Caco-2 (cell line): ENCODE data around the gene POLR2H. TPM values are rescaled to one million over a fixed set of nuclear protein-coding genes. Genes with fewer than 3 reads are reported as not detected.

Experiments used
- BruUV-seq: library from RNA; stranded (reverse); fragments of 400-500 nt; replicated peaks from 2 replicates; lab custom pipeline; 2021; lab: Mats Ljungman, UMichigan
- CTCF ChIA-PET: fragments of 300-600 bp; sonication (Branson Sonifier 250); formaldehyde crosslinking; loops from one replicate; lab custom pipeline; 2022; ENCODE audit warnings: antibody characterized with exemption; lab: Charles Lee
- POLR2A ChIA-PET: fragments of 300-600 bp; sonication (Branson Sonifier 250); formaldehyde crosslinking; loops from one replicate; lab custom pipeline; 2022; ENCODE audit warnings: antibody characterized with exemption; lab: Charles Lee
- DNase-seq, 2 experiments: peaks; one replicate each; pipeline versions ENCODE4 v3.0.0 to v3.0.0-alpha.2; 2020 to 2022
- H3K27me3 ChIP-seq: replicated peaks from 2 replicates; pipeline ENCODE4 v1.6.0; 2011; ENCODE audit warnings: low read length; ENCODE audit not compliant: control insufficient read depth, insufficient read depth
- H3K36me3 ChIP-seq: 2 replicates; pipeline ENCODE4 v1.5.1; 2011; ENCODE audit warnings: low read length; ENCODE audit not compliant: control insufficient read depth, insufficient read depth
- H3K4me1 ChIP-seq: fragments of 250-450 bp; sonication (Bioruptor Pico); 2 replicates; pipeline ENCODE4 v1.5.1; 2020; ENCODE audit warnings: mild to moderate bottlenecking
- H3K4me3 ChIP-seq: 2 replicates; pipeline ENCODE4 v1.5.1; 2011; ENCODE audit warnings: low read depth, mild to moderate bottlenecking, control low read depth, low read length
- H3K9me3 ChIP-seq: fragments of 250-450 bp; sonication (Bioruptor Pico); 2 replicates; pipeline ENCODE4 v1.5.1; 2020; ENCODE audit warnings: mild to moderate bottlenecking, moderate library complexity
- H3K27ac Mint-ChIP-seq: one replicate; pipeline ENCODE4 v1.8.0; 2022; ENCODE audit warnings: mixed read lengths; ENCODE audit not compliant: unreplicated experiment
- H3K27me3 Mint-ChIP-seq: one replicate; pipeline ENCODE4 v1.8.0; 2022; ENCODE audit warnings: mixed read lengths; ENCODE audit not compliant: insufficient read depth, unreplicated experiment
- H3K36me3 Mint-ChIP-seq: one replicate; pipeline ENCODE4 v1.8.0; 2022; ENCODE audit warnings: mild to moderate bottlenecking, mixed read lengths; ENCODE audit not compliant: insufficient read depth, unreplicated experiment
- H3K4me1 Mint-ChIP-seq: one replicate; pipeline ENCODE4 v1.8.0; 2022; ENCODE audit warnings: low read depth, mixed read lengths; ENCODE audit not compliant: unreplicated experiment
- H3K4me3 Mint-ChIP-seq: one replicate; pipeline ENCODE4 v1.8.0; 2022; ENCODE audit warnings: mild to moderate bottlenecking, moderate library complexity, mixed read lengths; ENCODE audit not compliant: unreplicated experiment
- H3K9me3 Mint-ChIP-seq: one replicate; pipeline ENCODE4 v1.8.0; 2022; ENCODE audit warnings: mixed read lengths; ENCODE audit not compliant: unreplicated experiment
- intact Hi-C: fragments of 100-400 bp; cut with micrococcal nuclease; formaldehyde crosslinking; loops from one replicate; pipeline ENCODE4 v1.10.0; 2022; ENCODE audit not compliant: unreplicated experiment
- total RNA-seq: library from RNA; stranded (reverse); gene quantifications from 2 replicates; pipeline ENCODE4 v1.2.3, GENCODE V29; 2022
- TF ChIP-seq, protein P1 (sequence below), 2 experiments: fragments of 200-600 bp in 1 of 2; IDR thresholded peaks; 1 replicate in 1 of 2; 2 replicates in 1 of 2; pipeline versions ENCODE4 v1.5.1 to v1.8.0; 2011 to 2022; ENCODE audit warnings: antibody characterized with exemption in 1 of 2, control low read depth in 1 of 2, inconsistent platforms in 1 of 2, low read depth in 1 of 2, low read length in 1 of 2, mild to moderate bottlenecking in 1 of 2, moderate library complexity in 1 of 2; ENCODE audit not compliant: insufficient read depth in 1 of 2, severe bottlenecking in 1 of 2, unreplicated experiment in 1 of 2

Gene POLR2H
- total RNA-seq, 1 experiment from 2014 or later = 101 TPM

GRCh38 chr3:184333190-184333589 lies 28.3 kb upstream of the POLR2H start:
- ChIA-PET CTCF (no interaction called here), POLR2A (no interaction called here)
- Mint-ChIP-seq H3K36me3 (peaks cover 98% of the 10 kb centered on the region), H3K27ac (peak overlapping the region; percentile 22), H3K4me3 (no peak overlapping the region), H3K27me3 (no peaks in the 10 kb centered on the region), H3K9me3 (no peaks in the 10 kb centered on the region), H3K4me1 (no peaks in the 10 kb centered on the region)
- no peak overlapping the region for H3K4me3 ChIP-seq
- no peak for DNase-seq
- no peaks in the 10 kb centered on the region for H3K27me3 ChIP-seq
- intact Hi-C loops = no loop called here
- TF ChIP-seq, protein P1, sequence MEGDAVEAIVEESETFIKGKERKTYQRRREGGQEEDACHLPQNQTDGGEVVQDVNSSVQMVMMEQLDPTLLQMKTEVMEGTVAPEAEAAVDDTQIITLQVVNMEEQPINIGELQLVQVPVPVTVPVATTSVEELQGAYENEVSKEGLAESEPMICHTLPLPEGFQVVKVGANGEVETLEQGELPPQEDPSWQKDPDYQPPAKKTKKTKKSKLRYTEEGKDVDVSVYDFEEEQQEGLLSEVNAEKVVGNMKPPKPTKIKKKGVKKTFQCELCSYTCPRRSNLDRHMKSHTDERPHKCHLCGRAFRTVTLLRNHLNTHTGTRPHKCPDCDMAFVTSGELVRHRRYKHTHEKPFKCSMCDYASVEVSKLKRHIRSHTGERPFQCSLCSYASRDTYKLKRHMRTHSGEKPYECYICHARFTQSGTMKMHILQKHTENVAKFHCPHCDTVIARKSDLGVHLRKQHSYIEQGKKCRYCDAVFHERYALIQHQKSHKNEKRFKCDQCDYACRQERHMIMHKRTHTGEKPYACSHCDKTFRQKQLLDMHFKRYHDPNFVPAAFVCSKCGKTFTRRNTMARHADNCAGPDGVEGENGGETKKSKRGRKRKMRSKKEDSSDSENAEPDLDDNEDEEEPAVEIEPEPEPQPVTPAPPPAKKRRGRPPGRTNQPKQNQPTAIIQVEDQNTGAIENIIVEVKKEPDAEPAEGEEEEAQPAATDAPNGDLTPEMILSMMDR (IDR thresholded peaks at IDR 0.05; ENCODE audit: insufficient read depth in 1 of 2, low read depth in 1 of 2, low read length in 1 of 2, severe bottlenecking in 1 of 2, unreplicated experiment in 1 of 2) = no peak
- H3K9me3 ChIP-seq = no peaks in the 10 kb centered on the region
- H3K36me3 ChIP-seq = peaks cover 9% of the 10 kb centered on the region
- BruUV-seq = TSS peak; percentile 3
- H3K4me1 ChIP-seq = no peaks in the 10 kb centered on the region

DNA sequence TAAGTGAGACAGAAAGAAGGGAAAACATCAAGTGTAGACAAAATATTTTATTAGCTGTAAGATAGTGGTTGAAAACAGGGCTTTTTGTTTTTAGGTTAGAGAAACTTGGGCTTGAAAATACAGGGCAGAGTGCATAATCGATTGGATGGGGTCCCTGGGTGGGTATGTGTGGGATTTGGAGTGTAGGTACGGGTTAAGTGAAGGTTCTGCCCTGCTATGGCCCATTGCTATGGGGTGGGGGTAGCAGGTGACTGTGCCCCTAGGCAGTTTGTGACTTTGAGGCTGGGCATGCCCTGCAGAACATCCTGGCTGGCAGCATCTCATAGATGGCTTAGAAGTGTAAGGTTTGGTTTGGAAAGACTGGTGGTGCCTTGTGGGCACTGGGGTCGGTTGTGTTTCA lies 27.8 kb upstream of the POLR2H start:
- Mint-ChIP-seq H3K36me3 (peaks cover 96% of the 10 kb centered on the region), H3K9me3 (no peaks in the 10 kb centered on the region), H3K27me3 (no peaks in the 10 kb centered on the region), H3K4me3 (no peak overlapping the region), H3K27ac (peak overlapping the region; percentile 22), H3K4me1 (no peaks in the 10 kb centered on the region)
- Histone ChIP-seq H3K9me3 (no peaks in the 10 kb centered on the region), H3K4me3 (no peak overlapping the region), H3K36me3 (peaks cover 6% of the 10 kb centered on the region), H3K27me3 (no peaks in the 10 kb centered on the region), H3K4me1 (no peaks in the 10 kb centered on the region)
- intact Hi-C loops = no loop called here
- ChIA-PET POLR2A (no interaction called here), CTCF (no interaction called here)
- DNase-seq = no peak
- TF ChIP-seq, protein P1 (IDR thresholded peaks at IDR 0.05; ENCODE audit: insufficient read depth in 1 of 2, low read depth in 1 of 2, low read length in 1 of 2, severe bottlenecking in 1 of 2, unreplicated experiment in 1 of 2) = no peak
- no TSS peak for BruUV-seq

DNA sequence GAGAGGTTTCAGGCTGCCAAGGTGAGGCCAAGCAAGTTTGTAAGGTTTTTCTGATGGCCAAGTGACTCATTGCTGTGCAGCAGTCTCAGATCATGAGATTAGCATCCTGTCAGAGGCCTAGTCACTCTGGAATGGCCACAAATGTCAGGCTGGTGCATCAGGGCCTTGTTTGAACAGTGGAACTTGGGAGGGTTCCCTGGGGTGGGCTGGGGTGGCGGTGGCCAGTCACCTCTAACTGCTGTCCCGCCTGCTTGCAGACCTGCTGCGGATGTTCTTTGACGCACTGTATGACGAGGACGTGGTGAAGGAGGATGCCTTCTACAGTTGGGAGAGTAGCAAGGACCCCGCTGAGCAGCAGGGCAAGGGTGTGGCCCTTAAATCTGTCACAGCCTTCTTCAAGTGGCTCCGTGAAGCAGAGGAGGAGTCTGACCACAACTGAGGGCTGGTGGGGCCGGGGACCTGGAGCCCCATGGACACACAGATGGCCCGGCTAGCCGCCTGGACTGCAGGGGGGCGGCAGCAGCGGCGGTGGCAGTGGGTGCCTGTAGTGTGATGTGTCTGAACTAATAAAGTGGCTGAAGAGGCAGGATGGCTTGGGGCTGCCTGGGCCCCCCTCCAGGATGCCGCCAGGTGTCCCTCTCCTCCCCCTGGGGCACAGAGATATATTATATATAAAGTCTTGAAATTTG lies 26.9 kb upstream of the POLR2H start:
- CTCF ChIA-PET = no interaction called here

More for the DNA sequence above, 26.9 kb upstream of the POLR2H start:
- H3K4me3 Mint-ChIP-seq = no peak overlapping the region
- no peaks in the 10 kb centered on the region for H3K9me3 Mint-ChIP-seq
- intact Hi-C loops = no loop called here
- H3K4me1 Mint-ChIP-seq = no peaks in the 10 kb centered on the region
- peaks cover 93% of the 10 kb centered on the region for H3K36me3 Mint-ChIP-seq
- H3K4me1 ChIP-seq = no peaks in the 10 kb centered on the region
- DNase-seq = no peak
- H3K27ac Mint-ChIP-seq = peak overlapping the region; percentile 53
- no peaks in the 10 kb centered on the region for H3K9me3 ChIP-seq
- peaks cover 6% of the 10 kb centered on the region for H3K36me3 ChIP-seq
- H3K27me3 ChIP-seq = no peaks in the 10 kb centered on the region
- POLR2A ChIA-PET = no interaction called here
- H3K4me3 ChIP-seq = no peak overlapping the region
- H3K27me3 Mint-ChIP-seq = no peaks in the 10 kb centered on the region
- TSS peak; percentile 20 for BruUV-seq
- TF ChIP-seq, protein P1 (IDR thresholded peaks at IDR 0.05; ENCODE audit: insufficient read depth in 1 of 2, low read depth in 1 of 2, low read length in 1 of 2, severe bottlenecking in 1 of 2, unreplicated experiment in 1 of 2) = no peak
